SU-DHL-6 (cell line): ENCODE measurements around the gene CNP.
"Not testable (repeated sequence)": the region's sequence is repeated elsewhere in the genome, so short reads cannot be mapped to it uniquely, and the experiment has no call there.

Source experiments
- CTCF ChIP-seq: fragments of 200-600 bp; sonication (generic); IDR thresholded peaks from one replicate; pipeline ENCODE4 v1.5.1; 2017; ENCODE audit warnings: antibody characterized with exemption, mild to moderate bottlenecking, low read length, moderate library complexity; ENCODE audit not compliant: insufficient read depth, poor library complexity, severe bottlenecking
- EZH2phosphoT487 ChIP-seq: fragments of 200-600 bp; sonication (generic), shearing (Covaris generic); conservative IDR thresholded peaks from 2 replicates; pipeline ENCODE4 v1.6.1; 2018; ENCODE audit warnings: mild to moderate bottlenecking, antibody characterized with exemption, low read length, moderate library complexity, mixed read lengths

GRCh38 chr17:41930833-41931156 is 35.8 kb upstream of the CNP start:
- not testable (repeated sequence) for TF ChIP-seq CTCF, EZH2phosphoT487
